Measurements from ENCODE around the gene PCDHGA7. TPM values are rescaled to one million over a fixed set of nuclear protein-coding genes. Genes with fewer than 3 reads are reported as not detected.
"Not testable (repeated sequence)": the region's sequence is repeated elsewhere in the genome, so short reads cannot be mapped to it uniquely, and the experiment has no call there.

The PCDHGA7 gene
- total RNA-seq, 1 experiment from 2014 or later: 0.56 TPM

DNA sequence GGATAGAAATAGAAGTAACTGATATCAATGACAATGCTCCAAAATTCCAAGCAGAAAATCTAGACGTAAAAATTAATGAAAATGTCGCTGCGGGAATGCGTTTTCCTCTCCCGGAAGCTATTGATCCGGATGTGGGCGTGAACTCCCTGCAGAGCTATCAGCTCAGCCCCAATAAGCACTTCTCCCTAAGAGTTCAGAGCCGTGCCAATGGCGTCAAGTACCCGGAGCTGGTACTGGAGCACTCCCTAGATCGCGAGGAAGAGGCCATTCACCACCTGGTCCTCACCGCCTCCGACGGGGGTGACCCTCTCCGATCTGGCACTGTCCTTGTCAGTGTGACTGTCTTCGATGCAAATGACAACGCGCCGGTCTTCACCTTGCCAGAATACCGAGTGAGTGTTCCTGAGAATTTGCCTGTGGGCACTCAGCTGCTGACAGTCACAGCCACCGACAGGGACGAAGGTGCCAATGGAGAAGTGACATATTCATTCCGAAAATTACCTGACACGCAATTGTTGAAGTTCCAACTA is 31.1 kb downstream of the PCDHGA7 start:
- peaks cover 42% of the 10 kb centered on the region for H3K9me3 Mint-ChIP-seq (ENCODE audit: unreplicated experiment)
- BruUV-seq (replicated peaks): no TSS peak

GRCh38 chr5:141414548-141415274 is 32.2 kb downstream of the PCDHGA7 start:
- peaks cover 39% of the 10 kb centered on the region for H3K9me3 Mint-ChIP-seq (ENCODE audit: unreplicated experiment)
- H3K27me3 Mint-ChIP-seq (ENCODE audit: insufficient read depth, unreplicated experiment); H3K36me3 Mint-ChIP-seq (ENCODE audit: insufficient read depth, unreplicated experiment); DNase-seq (ENCODE audit: unreplicated experiment); H3K4me1 Mint-ChIP-seq (ENCODE audit: insufficient read depth, unreplicated experiment); H3K27ac Mint-ChIP-seq (ENCODE audit: low read depth, unreplicated experiment); H3K4me3 Mint-ChIP-seq (ENCODE audit: unreplicated experiment); BruUV-seq (replicated peaks): not testable (repeated sequence)
- POLR2A ChIA-PET: interaction anchor here (0.6 to 1.2 kb wide), 2 partner anchors 143 to 340 kb away, joined by 3 read pairs; no protein-coding TSS in a partner anchor
- intact Hi-C loops (cut with micrococcal nuclease): loop anchor here (10.0 kb wide), 2 partner anchors 190 to 330 kb away; partner anchors contain the start of gene PCDHB14
- CTCF ChIA-PET: interaction anchor here (0.6 to 5.5 kb wide), 7 partner anchors 95 to 191 kb away, joined by 3 to 38 read pairs (median 6); partner anchors contain the start of gene PCDHB14

More for the DNA sequence above, 31.1 kb downstream of the PCDHGA7 start:
- H3K36me3 Mint-ChIP-seq (ENCODE audit: insufficient read depth, unreplicated experiment): peaks cover 5% of the 10 kb centered on the region
- intact Hi-C loops (cut with micrococcal nuclease): loop anchor here (10.0 kb wide), 2 partner anchors 189 to 329 kb away; partner anchors contain the start of gene PCDHB14
- peak overlapping the region; percentile 54 for H3K4me3 Mint-ChIP-seq (ENCODE audit: unreplicated experiment)
- TF ChIP-seq, protein P1, sequence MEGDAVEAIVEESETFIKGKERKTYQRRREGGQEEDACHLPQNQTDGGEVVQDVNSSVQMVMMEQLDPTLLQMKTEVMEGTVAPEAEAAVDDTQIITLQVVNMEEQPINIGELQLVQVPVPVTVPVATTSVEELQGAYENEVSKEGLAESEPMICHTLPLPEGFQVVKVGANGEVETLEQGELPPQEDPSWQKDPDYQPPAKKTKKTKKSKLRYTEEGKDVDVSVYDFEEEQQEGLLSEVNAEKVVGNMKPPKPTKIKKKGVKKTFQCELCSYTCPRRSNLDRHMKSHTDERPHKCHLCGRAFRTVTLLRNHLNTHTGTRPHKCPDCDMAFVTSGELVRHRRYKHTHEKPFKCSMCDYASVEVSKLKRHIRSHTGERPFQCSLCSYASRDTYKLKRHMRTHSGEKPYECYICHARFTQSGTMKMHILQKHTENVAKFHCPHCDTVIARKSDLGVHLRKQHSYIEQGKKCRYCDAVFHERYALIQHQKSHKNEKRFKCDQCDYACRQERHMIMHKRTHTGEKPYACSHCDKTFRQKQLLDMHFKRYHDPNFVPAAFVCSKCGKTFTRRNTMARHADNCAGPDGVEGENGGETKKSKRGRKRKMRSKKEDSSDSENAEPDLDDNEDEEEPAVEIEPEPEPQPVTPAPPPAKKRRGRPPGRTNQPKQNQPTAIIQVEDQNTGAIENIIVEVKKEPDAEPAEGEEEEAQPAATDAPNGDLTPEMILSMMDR (IDR thresholded peaks at IDR 0.05; ENCODE audit: unreplicated experiment): no peak
- CTCF ChIA-PET: interaction anchor here (0.6 to 5.5 kb wide), 24 partner anchors 10 to 214 kb away, joined by 3 to 38 read pairs (median 5); partner anchors contain the start of genes PCDHB11, PCDHB14, PCDHGB4 and PCDHGC3
- H3K27me3 Mint-ChIP-seq (ENCODE audit: insufficient read depth, unreplicated experiment): no peaks in the 10 kb centered on the region
- no peak for DNase-seq (ENCODE audit: unreplicated experiment)
- H3K4me1 Mint-ChIP-seq (ENCODE audit: insufficient read depth, unreplicated experiment): no peaks in the 10 kb centered on the region
- POLR2A ChIA-PET: interaction anchor here (1.0 to 1.5 kb wide), 4 partner anchors 99 to 147 kb away, joined by 3 to 11 read pairs (median 3); no protein-coding TSS in a partner anchor
- H3K27ac Mint-ChIP-seq (ENCODE audit: low read depth, unreplicated experiment): no peak overlapping the region

DNA sequence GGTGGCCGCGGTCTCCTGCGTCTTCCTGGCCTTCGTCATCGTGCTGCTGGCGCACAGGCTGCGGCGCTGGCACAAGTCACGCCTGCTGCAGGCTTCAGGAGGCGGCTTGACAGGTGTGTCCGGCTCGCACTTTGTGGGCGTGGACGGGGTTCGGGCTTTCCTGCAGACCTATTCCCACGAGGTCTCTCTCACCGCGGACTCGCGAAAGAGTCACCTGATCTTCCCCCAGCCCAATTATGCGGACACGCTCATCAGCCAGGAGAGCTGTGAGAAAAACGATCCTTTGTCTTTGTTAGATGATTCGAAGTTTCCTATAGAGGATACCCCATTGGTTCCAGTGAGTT is 32.7 kb downstream of the PCDHGA7 start:
- not testable (repeated sequence) for H3K36me3 Mint-ChIP-seq (ENCODE audit: insufficient read depth, unreplicated experiment); BruUV-seq (replicated peaks); H3K4me1 Mint-ChIP-seq (ENCODE audit: insufficient read depth, unreplicated experiment); H3K27ac Mint-ChIP-seq (ENCODE audit: low read depth, unreplicated experiment); H3K27me3 Mint-ChIP-seq (ENCODE audit: insufficient read depth, unreplicated experiment); DNase-seq (ENCODE audit: unreplicated experiment); H3K4me3 Mint-ChIP-seq (ENCODE audit: unreplicated experiment)
- intact Hi-C loops (cut with micrococcal nuclease): loop anchor here (10.0 kb wide), 2 partner anchors 190 to 330 kb away; partner anchors contain the start of gene PCDHB14
- peaks cover 35% of the 10 kb centered on the region for H3K9me3 Mint-ChIP-seq (ENCODE audit: unreplicated experiment)
- ChIA-PET POLR2A (interaction anchor here (0.6 kb wide), 1 partner anchor 340 kb away, joined by 3 read pairs; no protein-coding TSS in a partner anchor), CTCF (interaction anchor here (4.2 to 5.5 kb wide), 2 partner anchors 110 to 149 kb away, joined by 37 to 38 read pairs; no protein-coding TSS in a partner anchor)

GRCh38 chr5:141417494-141418172 is 35.1 kb downstream of the PCDHGA7 start, which contains the start of gene PCDHGB7:
TSS of gene PCDHGB7 (plus strand) at chr5:141417677. CDS start at chr5:141417860, 183 bp downstream.
- POLR2A ChIA-PET: interaction anchor here (0.6 to 0.8 kb wide), 2 partner anchors 11 to 104 kb away, joined by 4 read pairs; no protein-coding TSS in a partner anchor
- BruUV-seq (replicated peaks); H3K27me3 Mint-ChIP-seq (ENCODE audit: insufficient read depth, unreplicated experiment); H3K36me3 Mint-ChIP-seq (ENCODE audit: insufficient read depth, unreplicated experiment); H3K4me1 Mint-ChIP-seq (ENCODE audit: insufficient read depth, unreplicated experiment); H3K4me3 Mint-ChIP-seq (ENCODE audit: unreplicated experiment); H3K27ac Mint-ChIP-seq (ENCODE audit: low read depth, unreplicated experiment): not testable (repeated sequence)
- CTCF ChIA-PET: interaction anchor here (0.6 to 5.5 kb wide), 27 partner anchors 12 to 695 kb away, joined by 3 to 38 read pairs (median 3); partner anchors contain the start of genes PCDHGA12, PCDHGC3 and TAF7
- intact Hi-C loops (cut with micrococcal nuclease): loop anchor here (1.0 to 10.0 kb wide), 3 partner anchors 107 to 333 kb away; partner anchors contain the start of gene PCDHB14
- peaks cover 37% of the 10 kb centered on the region for H3K9me3 Mint-ChIP-seq (ENCODE audit: unreplicated experiment)
- DNase-seq (ENCODE audit: unreplicated experiment): peak; percentile 82
- TF ChIP-seq, protein P1 (IDR thresholded peaks at IDR 0.05; ENCODE audit: unreplicated experiment): peak; percentile 50

Measured in MCF 10A (cell line).